NCI-H1048 (cell line): ENCODE data around the gene PPP3CB.
"Not testable (repeated sequence)": the region's sequence is repeated elsewhere in the genome, so short reads cannot be mapped to it uniquely, and the experiment has no call there.

Experiments
- DNase-seq: peaks from one replicate; lab custom pipeline; 2025; lab: John Stamatoyannopoulos, UW

The PPP3CB gene

GRCh38 chr10:73414230-73414945 lies 81.4 kb downstream of the PPP3CB start:
- no peak for DNase-seq

GRCh38 chr10:73413528-73414229 lies 82.1 kb downstream of the PPP3CB start, which contains the start of gene ANXA7:
Gene ANXA7 (minus strand): TSS chr10:73414058. CDS start chr10:73400856, 13,202 bp downstream.
- DNase-seq, result peak; percentile 78

GRCh38 chr10:73413108-73413527 lies 82.7 kb downstream of the PPP3CB start:
- DNase-seq, result no peak

GRCh38 chr10:73410897-73411296 lies 84.9 kb downstream of the PPP3CB start:
- no peak for DNase-seq

- DNase-seq, result no peak
Observed at GRCh38 chr10:73408978-73409521, 86.8 kb downstream of the PPP3CB start.

- no peak for DNase-seq
Observed at GRCh38 chr10:73408061-73408460, 87.8 kb downstream of the PPP3CB start.

- DNase-seq, result no peak
Observed at GRCh38 chr10:73407495-73407894, 88.3 kb downstream of the PPP3CB start.

- DNase-seq, result no peak
Observed at GRCh38 chr10:73406846-73407245, 89.0 kb downstream of the PPP3CB start.

GRCh38 chr10:73405556-73405955 lies 90.3 kb downstream of the PPP3CB start:
- no peak for DNase-seq

GRCh38 chr10:73404690-73405089 lies 91.1 kb downstream of the PPP3CB start:
- no peak for DNase-seq

- DNase-seq, result no peak
Observed at GRCh38 chr10:73401636-73402035, 94.2 kb downstream of the PPP3CB start.

- no peak for DNase-seq
Observed at GRCh38 chr10:73399063-73399462, 96.8 kb downstream of the PPP3CB start.

- DNase-seq, result no peak
Observed at GRCh38 chr10:73398024-73398423, 97.8 kb downstream of the PPP3CB start.

GRCh38 chr10:73394325-73394724 lies 101.5 kb downstream of the PPP3CB start:
- DNase-seq, result not testable (repeated sequence)

- no peak for DNase-seq
Observed at GRCh38 chr10:73388228-73388627, 107.6 kb downstream of the PPP3CB start.

- no peak for DNase-seq
Observed at GRCh38 chr10:73386583-73386982, 109.2 kb downstream of the PPP3CB start.
